CD4-positive, alpha-beta T cell (primary cell): Measurements from ENCODE around the gene SNX25. TPM values are rescaled to one million over a fixed set of nuclear protein-coding genes. Genes with fewer than 3 reads are reported as not detected.
A peak's percentile ranks its signal among the peaks of the same experiment; 100 is the strongest.
"Not testable (repeated sequence)": the region's sequence is repeated elsewhere in the genome, so short reads cannot be mapped to it uniquely, and the experiment has no call there.

Experiments
- ATAC-seq: fragments of 200-7000 bp; cut with Tn5 transposase; one replicate; pipeline ENCODE4 v1.10.0; 2022; ENCODE audit warnings: mild to moderate bottlenecking; ENCODE audit not compliant: poor library complexity
- CTCF ChIA-PET: fragments of 350-600 bp; sonication (Branson Sonifier 250); formaldehyde crosslinking; loops from one replicate; lab custom pipeline; 2021; ENCODE audit warnings: antibody characterized with exemption, inconsistent platforms; lab: Charles Lee
- POLR2A ChIA-PET: fragments of 350-600 bp; sonication (Branson Sonifier 250); formaldehyde crosslinking; loops from one replicate; lab custom pipeline; 2021; ENCODE audit warnings: antibody characterized with exemption, inconsistent platforms; lab: Charles Lee
- DNase-seq, 14 experiments: peaks; one replicate each; pipeline ENCODE4 v3.0.0-alpha.2; 2013 to 2020; ENCODE audit warnings: mixed read lengths in 2 of 14
- H3K27ac ChIP-seq, 2 donors: one replicate each; pipeline versions ENCODE4 v1.5.1 to v1.7.0; 2013; ENCODE audit warnings: low read length in 2 of 2, low read depth in 1 of 2, mild to moderate bottlenecking in 1 of 2
- H3K27me3 ChIP-seq, 2 experiments: 1 replicate in 1 of 2; 2 replicates in 1 of 2; pipeline versions ENCODE4 v1.6.1 to v1.7.0; 2013; ENCODE audit warnings: low read length in 2 of 2, control low read depth in 1 of 2, mild to moderate bottlenecking in 1 of 2, moderate library complexity in 1 of 2; ENCODE audit not compliant: insufficient read depth in 2 of 2, control insufficient read depth in 1 of 2
- H3K36me3 ChIP-seq: one replicate; pipeline ENCODE4 v1.6.1; 2013; ENCODE audit warnings: low read length, control low read depth; ENCODE audit not compliant: insufficient read depth
- H3K4me1 ChIP-seq: one replicate; pipeline ENCODE4 v1.6.1; 2013; ENCODE audit warnings: low read length, control low read depth; ENCODE audit not compliant: insufficient read depth
- H3K4me3 ChIP-seq: one replicate; pipeline ENCODE4 v1.5.1; 2013; ENCODE audit warnings: mild to moderate bottlenecking, low read length, moderate library complexity
- H3K9me3 ChIP-seq, 2 experiments: 1 replicate in 1 of 2; 2 replicates in 1 of 2; pipeline versions ENCODE4 v1.6.1 to v1.7.0; 2013; ENCODE audit warnings: low read length in 2 of 2, mild to moderate bottlenecking in 2 of 2, control low read depth in 1 of 2, moderate library complexity in 1 of 2; ENCODE audit not compliant: control insufficient read depth in 1 of 2, insufficient read depth in 1 of 2
- H3K27ac Mint-ChIP-seq: one replicate; pipeline ENCODE4 v1.8.0; 2020; ENCODE audit warnings: mixed read lengths
- H3K27me3 Mint-ChIP-seq: one replicate; pipeline ENCODE4 v1.8.0; 2021; ENCODE audit warnings: mixed read lengths
- H3K36me3 Mint-ChIP-seq: one replicate; pipeline ENCODE4 v1.8.0; 2021; ENCODE audit warnings: low read depth, mixed read lengths
- H3K4me1 Mint-ChIP-seq: one replicate; pipeline ENCODE4 v1.8.0; 2021; ENCODE audit warnings: low read depth, mixed read lengths
- H3K4me3 Mint-ChIP-seq: one replicate; pipeline ENCODE4 v1.8.0; 2020; ENCODE audit warnings: mild to moderate bottlenecking, mixed read lengths
- H3K9me3 Mint-ChIP-seq: one replicate; pipeline ENCODE4 v1.8.0; 2020; ENCODE audit warnings: mixed read lengths
- intact Hi-C, 2 experiments: fragments of 100-400 bp; cut with DNase I in 1 of 2; cut with micrococcal nuclease in 1 of 2; formaldehyde crosslinking; loops; one replicate each; pipeline versions ENCODE4 v1.15.1 to v1.9.0; 2023 to 2025; cut with DNase I, micrococcal nuclease
- total RNA-seq, 174 experiments: library from RNA in 2 of 174; stranded (reverse) in 2 of 174; gene quantifications; one replicate each; pipeline ENCODE4 v1.2.3 and lab custom pipeline; 2021 to 2026
- TF ChIP-seq, protein P1 (sequence below): fragments of 200-600 bp; IDR thresholded peaks from one replicate; pipeline ENCODE4 v1.8.0; 2022; ENCODE audit warnings: antibody characterized with exemption, mild to moderate bottlenecking

Gene SNX25
- total RNA-seq, 2 experiments from 2014 or later, result 7.9 to 9.1 TPM

GRCh38 chr4:185256446-185256845 is 47.0 kb downstream of the SNX25 start:
- no peak overlapping the region for H3K4me3 Mint-ChIP-seq
- no peaks in the 10 kb centered on the region for H3K36me3 Mint-ChIP-seq
- H3K27ac Mint-ChIP-seq, result no peak overlapping the region
- ChIA-PET CTCF (interaction anchor here (1.4 kb wide), 1 partner anchor 73 kb away, joined by 7 read pairs; no protein-coding TSS in a partner anchor), POLR2A (no interaction called here)
- TF ChIP-seq, protein P1, sequence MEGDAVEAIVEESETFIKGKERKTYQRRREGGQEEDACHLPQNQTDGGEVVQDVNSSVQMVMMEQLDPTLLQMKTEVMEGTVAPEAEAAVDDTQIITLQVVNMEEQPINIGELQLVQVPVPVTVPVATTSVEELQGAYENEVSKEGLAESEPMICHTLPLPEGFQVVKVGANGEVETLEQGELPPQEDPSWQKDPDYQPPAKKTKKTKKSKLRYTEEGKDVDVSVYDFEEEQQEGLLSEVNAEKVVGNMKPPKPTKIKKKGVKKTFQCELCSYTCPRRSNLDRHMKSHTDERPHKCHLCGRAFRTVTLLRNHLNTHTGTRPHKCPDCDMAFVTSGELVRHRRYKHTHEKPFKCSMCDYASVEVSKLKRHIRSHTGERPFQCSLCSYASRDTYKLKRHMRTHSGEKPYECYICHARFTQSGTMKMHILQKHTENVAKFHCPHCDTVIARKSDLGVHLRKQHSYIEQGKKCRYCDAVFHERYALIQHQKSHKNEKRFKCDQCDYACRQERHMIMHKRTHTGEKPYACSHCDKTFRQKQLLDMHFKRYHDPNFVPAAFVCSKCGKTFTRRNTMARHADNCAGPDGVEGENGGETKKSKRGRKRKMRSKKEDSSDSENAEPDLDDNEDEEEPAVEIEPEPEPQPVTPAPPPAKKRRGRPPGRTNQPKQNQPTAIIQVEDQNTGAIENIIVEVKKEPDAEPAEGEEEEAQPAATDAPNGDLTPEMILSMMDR, result no peak
- peak in 2 of 14 experiments; percentile 23 to 34 for DNase-seq
- H3K9me3 Mint-ChIP-seq, result no peaks in the 10 kb centered on the region
- intact Hi-C loops, result no loop called here
- H3K4me3 ChIP-seq, result peak overlapping the region; percentile 40
- H3K27ac ChIP-seq, result peak overlapping the region; percentile 31 to 40
- peaks cover 26% of the 10 kb centered on the region for H3K4me1 ChIP-seq
- no peaks in the 10 kb centered on the region for H3K36me3 ChIP-seq
- ATAC-seq, result no peak
- no peaks in the 10 kb centered on the region for H3K27me3 ChIP-seq
- H3K9me3 ChIP-seq, result no peaks in the 10 kb centered on the region
- peaks cover 38% of the 10 kb centered on the region for H3K4me1 Mint-ChIP-seq
- no peaks in the 10 kb centered on the region for H3K27me3 Mint-ChIP-seq

- no peak overlapping the region for H3K27ac Mint-ChIP-seq
- CTCF ChIA-PET, result interaction anchor here (1.4 kb wide), 1 partner anchor 73 kb away, joined by 7 read pairs; no protein-coding TSS in a partner anchor
Observed at GRCh38 chr4:185257086-185257485, 47.7 kb downstream of the SNX25 start.

GRCh38 chr4:185257694-185258093 is 48.3 kb downstream of the SNX25 start:
- CTCF ChIA-PET, result interaction anchor here (1.4 kb wide), 1 partner anchor 74 kb away, joined by 7 read pairs; no protein-coding TSS in a partner anchor
- H3K27ac ChIP-seq, result no peak overlapping the region
- H3K4me3 ChIP-seq, result no peak overlapping the region
- DNase-seq (no peak), ATAC-seq (no peak)
- intact Hi-C loops, result no loop called here
- no peaks in the 10 kb centered on the region for H3K27me3 Mint-ChIP-seq
- no peaks in the 10 kb centered on the region for H3K9me3 ChIP-seq
- H3K27ac Mint-ChIP-seq, result no peak overlapping the region
- no peaks in the 10 kb centered on the region for H3K9me3 Mint-ChIP-seq
- H3K27me3 ChIP-seq, result no peaks in the 10 kb centered on the region
- H3K4me1 Mint-ChIP-seq, result peaks cover 30% of the 10 kb centered on the region
- H3K4me3 Mint-ChIP-seq, result no peak overlapping the region
- POLR2A ChIA-PET, result interaction anchor here (0.6 kb wide), 1 partner anchor 47 kb away, joined by 3 read pairs; no protein-coding TSS in a partner anchor
- TF ChIP-seq, protein P1, result no peak
- no peaks in the 10 kb centered on the region for H3K36me3 ChIP-seq
- H3K4me1 ChIP-seq, result peaks cover 26% of the 10 kb centered on the region
- no peaks in the 10 kb centered on the region for H3K36me3 Mint-ChIP-seq

More at GRCh38 chr4:185257086-185257485, 47.7 kb downstream of the SNX25 start:
- POLR2A ChIA-PET, result interaction anchor here (0.6 kb wide), 1 partner anchor 46 kb away, joined by 3 read pairs; no protein-coding TSS in a partner anchor
- TF ChIP-seq, protein P1, result no peak
- H3K9me3 Mint-ChIP-seq, result no peaks in the 10 kb centered on the region
- H3K27ac ChIP-seq, result no peak overlapping the region
- no peak overlapping the region for H3K4me3 ChIP-seq
- H3K9me3 ChIP-seq, result no peaks in the 10 kb centered on the region
- H3K36me3 ChIP-seq, result no peaks in the 10 kb centered on the region
- no peaks in the 10 kb centered on the region for H3K27me3 Mint-ChIP-seq
- no peak for DNase-seq
- intact Hi-C loops, result no loop called here
- H3K27me3 ChIP-seq, result no peaks in the 10 kb centered on the region
- peaks cover 26% of the 10 kb centered on the region for H3K4me1 ChIP-seq
- H3K4me1 Mint-ChIP-seq, result peaks cover 31% of the 10 kb centered on the region
- ATAC-seq, result no peak
- no peak overlapping the region for H3K4me3 Mint-ChIP-seq
- no peaks in the 10 kb centered on the region for H3K36me3 Mint-ChIP-seq

GRCh38 chr4:185258741-185259140 is 49.3 kb downstream of the SNX25 start:
- H3K4me3 Mint-ChIP-seq, H3K9me3 ChIP-seq, H3K4me3 ChIP-seq, H3K27me3 ChIP-seq, H3K36me3 ChIP-seq, H3K9me3 Mint-ChIP-seq, CTCF ChIA-PET, intact Hi-C loops, H3K36me3 Mint-ChIP-seq, H3K27ac ChIP-seq, POLR2A ChIA-PET, H3K27me3 Mint-ChIP-seq: not testable (repeated sequence)
- peaks cover 26% of the 10 kb centered on the region for H3K4me1 ChIP-seq
- H3K27ac Mint-ChIP-seq, result peak overlapping the region; percentile 28
- DNase-seq, result peak in 4 of 14 experiments; percentile 23 to 42 (median 35)
- H3K4me1 Mint-ChIP-seq, result peaks cover 32% of the 10 kb centered on the region
- peak; percentile 41 for ATAC-seq
